HepG2 (cell line): ENCODE measurements around the gene METAP1D. TPM values are rescaled to one million over a fixed set of nuclear protein-coding genes. Genes with fewer than 3 reads are reported as not detected.

Source experiments
- ATAC-seq: fragments of 200-7000 bp; cut with Tn5 transposase; 3 replicates; pipeline ENCODE4 v1.9.1; 2020; ENCODE audit warnings: mild to moderate bottlenecking, moderate library complexity
- BruUV-seq: library from RNA; stranded (reverse); fragments of 400-500 nt; replicated peaks from 2 replicates; lab custom pipeline; 2021; lab: Mats Ljungman, UMichigan
- CTCF ChIA-PET: fragments of 300-600 bp; formaldehyde crosslinking; extraction: SDS; loops from one replicate; lab custom pipeline; 2021; ENCODE audit warnings: low total read pairs, inconsistent platforms, low intra/inter-chr PET ratio; lab: Yijun Ruan, JAX
- POLR2A ChIA-PET: fragments of 350-600 bp; sonication (Branson Sonifier 250); formaldehyde crosslinking; loops from one replicate; lab custom pipeline; 2020; ENCODE audit warnings: antibody characterized with exemption, inconsistent platforms; lab: Yijun Ruan, JAX
- DNase-seq: peaks from one replicate; pipeline ENCODE4 v3.0.0-alpha.2; 2015; ENCODE audit warnings: low spot score
- FAIRE-seq: peaks from 3 replicates; lab custom pipeline; 2011; peaks lifted over from hg19 to GRCh38; lab: Jason Lieb, UNC
- H2AFZ ChIP-seq: one replicate; pipeline ENCODE4 v1.6.1; 2011; ENCODE audit warnings: low read length, inconsistent platforms
- H3K27ac ChIP-seq: fragments of 300-600 bp; 3 replicates; pipeline ENCODE4 v1.8.0; 2011; ENCODE audit warnings: mixed run types, mild to moderate bottlenecking, mixed read lengths, low read length, inconsistent platforms; ENCODE audit not compliant: insufficient read depth; ENCODE audit errors: extremely low read length
- H3K27me3 ChIP-seq, 2 experiments: fragments of 200-600 bp in 1 of 2; 2 replicates in 1 of 2; 3 replicates in 1 of 2; pipeline versions ENCODE4 v1.6.0 to v1.8.0; 2011; ENCODE audit warnings: low read length in 2 of 2, mild to moderate bottlenecking in 2 of 2, moderate library complexity in 2 of 2, inconsistent platforms in 1 of 2; ENCODE audit not compliant: insufficient read depth in 2 of 2, control insufficient read depth in 1 of 2
- H3K36me3 ChIP-seq, 2 experiments: fragments of 200-600 bp in 1 of 2; replicated peaks in 1 of 2; 2 replicates in 1 of 2; 3 replicates in 1 of 2; pipeline versions ENCODE4 v1.5.1 to v1.8.0; 2011; ENCODE audit warnings: low read length in 2 of 2, inconsistent platforms in 1 of 2; ENCODE audit not compliant: insufficient read depth in 2 of 2, control insufficient read depth in 1 of 2
- H3K4me1 ChIP-seq: 2 replicates; pipeline ENCODE4 v1.5.1; 2012; ENCODE audit warnings: low read length, inconsistent platforms; ENCODE audit not compliant: insufficient read depth
- H3K4me2 ChIP-seq: 2 replicates; pipeline ENCODE4 v1.6.0; 2011; ENCODE audit warnings: low read depth, low read length, inconsistent platforms
- H3K4me3 ChIP-seq, 3 experiments: fragments of 200-600 bp in 1 of 3; sonication (generic), shearing (Covaris generic) in 1 of 3; replicated peaks in 1 of 3; 2 replicates each; pipeline ENCODE4 v1.5.1; 2011 to 2016; ENCODE audit warnings: low read length in 3 of 3, inconsistent platforms in 2 of 3, low read depth in 2 of 3, mild to moderate bottlenecking in 2 of 3, control low read depth in 1 of 3, mixed read lengths in 1 of 3; ENCODE audit not compliant: insufficient read depth in 1 of 3
- H3K79me2 ChIP-seq: one replicate; pipeline ENCODE4 v1.6.1; 2011; ENCODE audit warnings: low read length, inconsistent platforms; ENCODE audit not compliant: insufficient read depth
- H3K9ac ChIP-seq: 2 replicates; pipeline ENCODE4 v1.6.0; 2011; ENCODE audit warnings: mild to moderate bottlenecking, low read depth, low read length, inconsistent platforms; ENCODE audit not compliant: insufficient read depth
- H3K9me3 ChIP-seq: 2 replicates; pipeline ENCODE4 v1.5.1; 2012; ENCODE audit warnings: mild to moderate bottlenecking, low read length
- H4K20me1 ChIP-seq: 2 replicates; pipeline ENCODE4 v1.6.0; 2011; ENCODE audit warnings: inconsistent platforms, mild to moderate bottlenecking, low read length, moderate library complexity; ENCODE audit not compliant: insufficient read depth
- ATF2 ChIP-seq: sonication (generic); formaldehyde crosslinking; IDR thresholded peaks from 2 replicates; pipeline ENCODE4 v1.4.0; 2020; ENCODE audit warnings: missing genetic modification reagents
- CBX2 ChIP-seq, 2 experiments: fragments of 200-600 bp in 1 of 2; sonication (generic); formaldehyde crosslinking in 1 of 2; IDR thresholded peaks; 2 replicates each; pipeline versions ENCODE4 v1.7.0 to v1.8.1; 2018 to 2022; ENCODE audit warnings: low read depth in 2 of 2, low read length in 1 of 2, mild to moderate bottlenecking in 1 of 2, missing genetic modification reagents in 1 of 2
- HNF4A ChIP-seq: sonication (generic); formaldehyde crosslinking; IDR thresholded peaks from 2 replicates; pipeline ENCODE4 v1.4.0; 2020; ENCODE audit warnings: missing genetic modification reagents
- ZBTB43 ChIP-seq: sonication (generic); formaldehyde crosslinking; conservative IDR thresholded peaks from 2 replicates; pipeline ENCODE4 v1.4.0; 2020; ENCODE audit warnings: missing genetic modification reagents
- ZHX1 ChIP-seq: sonication (generic); formaldehyde crosslinking; IDR thresholded peaks from 2 replicates; pipeline ENCODE4 v1.8.1; 2022; ENCODE audit warnings: low read depth, mild to moderate bottlenecking, missing genetic modification reagents
- ZNF678 ChIP-seq: sonication (generic); formaldehyde crosslinking; IDR thresholded peaks from 2 replicates; pipeline ENCODE4 v1.4.0; 2020; ENCODE audit warnings: mild to moderate bottlenecking, missing genetic modification reagents
- ZNF709 ChIP-seq: sonication (generic); formaldehyde crosslinking; IDR thresholded peaks from 2 replicates; pipeline ENCODE4 v1.5.0; 2020; ENCODE audit warnings: mild to moderate bottlenecking, missing genetic modification reagents
- WGBS: methylation state at CpG from one replicate; pipeline ENCODE4 v1.1.6; 2017; ENCODE audit warnings: low lambda C conversion rate; 5-methylcytosine and 5-hydroxymethylcytosine counted together
- in situ Hi-C: cut with HindIII; loops from 2 replicates; pipeline ENCODE4 v1.10.0; 2017; ENCODE audit warnings: low pct_unique_long_range_greater_than_20kb; ENCODE audit not compliant: extremely low pct_ligation_motif_present
- intact Hi-C: fragments of 100-400 bp; cut with micrococcal nuclease; formaldehyde crosslinking; loops from one replicate; pipeline ENCODE4 v1.10.0; 2022; ENCODE audit not compliant: unreplicated experiment
- polyA plus RNA-seq, 8 experiments: library from polyadenylated mRNA; depleted of rRNA in 3 of 8; stranded (reverse) in 7 of 8; unstranded in 1 of 8; fragments of >200 nt; fragmentation: Illumina TruSeq in 4 of 8; extraction: Trizol in 4 of 8; gene quantifications; 2 replicates each; pipeline versions ENCODE4 v1.2.1 to v1.2.3, GENCODE V29; 2011 to 2016; ENCODE audit warnings: low read depth in 4 of 8, missing spikeins in 1 of 8, mixed read lengths in 1 of 8; ENCODE audit not compliant: insufficient read depth in 1 of 8
- total RNA-seq, 5 experiments: library from RNA; depleted of rRNA; stranded (reverse); fragments of >200 nt; fragmentation: Illumina TruSeq; extraction: Trizol; gene quantifications; 2 replicates each; pipeline ENCODE4 v1.2.3, GENCODE V29; 2016; ENCODE audit warnings: low read depth in 1 of 5

Gene METAP1D
- total and polyA plus RNA-seq, 2 of the 13 experiments (the other 11 are each of a cell fraction or from before 2014, with no cell fraction given), result 14.7 to 21.6 TPM

- TF ChIP-seq ZHX1 (CRISPR knock-in tag) (peak; percentile 59; the same call in 1 of the 2 replicates), HNF4A (CRISPR knock-in tag) (peak; percentile 93), CBX2 (IDR thresholded peaks at IDR 0.05; ENCODE audit: low read depth, low read length) (peak; percentile 59; the same call in 1 of the 2 replicates), CBX2 (CRISPR knock-in tag; IDR thresholded peaks at IDR 0.05; ENCODE audit: low read depth) (peak; percentile 90)
These were observed 103.9 kb downstream of the METAP1D start (continued) for GRCh38 chr2:172103471-172104272.

GRCh38 chr2:172105471-172106107, 105.8 kb downstream of the METAP1D start:
- Histone ChIP-seq H3K4me2 (peak overlapping the region; percentile 100), H4K20me1 (no peaks in the 10 kb centered on the region), H3K9me3 (no peaks in the 10 kb centered on the region), H3K27ac (no peak overlapping the region), H3K27me3 (peaks cover 3 to 31% of the 10 kb centered on the region in 2 experiments), H3K4me1 (peaks cover 60% of the 10 kb centered on the region), H3K9ac (no peak overlapping the region), H3K36me3 (no peaks in the 10 kb centered on the region), H2AFZ (no peak overlapping the region), H3K79me2 (no peaks in the 10 kb centered on the region), H3K4me3 (peak overlapping the region in 1 of 3 experiments; percentile 75; a peak in 2 of 6 replicates)
- CTCF ChIA-PET, result interaction anchor here (1.2 to 3.2 kb wide), 5 partner anchors 148 to 507 kb away, joined by 3 to 52 read pairs (median 10); no protein-coding TSS in a partner anchor
- in situ Hi-C loops, result loop anchor here (5.0 to 10.0 kb wide), 4 partner anchors 148 to 533 kb away; no protein-coding TSS in a partner anchor
- intact Hi-C loops, result loop anchor here (1.0 to 10.0 kb wide), 5 partner anchors 164 to 1131 kb away; no protein-coding TSS in a partner anchor
- ATAC-seq (no peak), DNase-seq (no peak), FAIRE-seq (no peak)
- WGBS, result 79% methylated on average over 23 of the region's 23 CpGs
- TF ChIP-seq ZNF709 (CRISPR knock-in tag) (0 out of 2 replicates have a peak, but pooled peaks have one; percentile 16), ZNF678 (CRISPR knock-in tag) (0 out of 2 replicates have a peak, but pooled peaks have one; percentile 8), ZBTB43 (CRISPR knock-in tag) (no peak), ATF2 (CRISPR knock-in tag) (no peak)
- POLR2A ChIA-PET, result interaction anchor here (1.2 kb wide), 1 partner anchor 322 kb away, joined by 4 read pairs; the partner anchor contains the start of gene ITGA6
- BruUV-seq, result no TSS peak
